COLO668 (cell line): ENCODE data around the gene COMMD10.
"Not testable (repeated sequence)": the region's sequence is repeated elsewhere in the genome, so short reads cannot be mapped to it uniquely, and the experiment has no call there.

Experiments used
- DNase-seq: peaks from one replicate; lab custom pipeline; 2025; ENCODE audit not compliant: unreplicated experiment; lab: John Stamatoyannopoulos, UW

COMMD10 gene

DNA sequence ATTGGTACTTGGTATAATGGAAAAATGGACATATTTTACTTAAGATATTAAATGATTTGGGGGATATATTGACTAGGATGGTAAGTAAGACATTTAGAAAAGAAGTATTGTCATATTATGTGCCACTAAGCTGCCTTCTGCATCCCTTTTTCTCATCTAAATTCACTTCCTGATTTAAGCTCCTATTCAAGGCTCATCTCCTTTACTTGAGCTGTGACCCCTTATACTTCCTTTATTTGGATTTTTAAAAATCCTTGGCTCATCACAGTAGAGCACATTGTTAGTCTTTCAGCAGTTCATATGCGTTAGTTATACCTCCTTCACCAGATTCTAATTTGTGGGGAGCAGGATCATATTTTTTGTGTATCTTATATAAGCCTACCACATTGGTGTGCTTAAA, 6.6 kb downstream of the COMMD10 start:
- DNase-seq: no peak

DNA sequence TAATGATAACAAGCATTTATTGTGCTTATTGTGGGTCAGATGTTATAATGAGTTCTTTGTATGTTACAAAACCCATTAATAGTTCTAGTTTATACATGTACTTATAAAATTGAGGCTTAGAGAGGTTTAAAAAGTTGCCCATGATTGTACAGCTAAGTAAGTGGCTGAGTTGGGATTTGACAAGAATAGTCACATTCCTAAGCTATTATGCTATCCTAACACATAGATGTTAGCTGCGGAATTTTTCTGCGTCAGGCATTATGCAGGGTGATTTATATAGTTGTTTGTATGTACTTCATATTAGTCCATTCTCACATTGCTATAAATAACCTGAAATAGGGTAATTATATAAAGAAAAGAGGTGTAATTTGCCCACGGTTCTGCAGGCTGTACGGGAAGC, 12.5 kb downstream of the COMMD10 start:
- DNase-seq: no peak

DNA sequence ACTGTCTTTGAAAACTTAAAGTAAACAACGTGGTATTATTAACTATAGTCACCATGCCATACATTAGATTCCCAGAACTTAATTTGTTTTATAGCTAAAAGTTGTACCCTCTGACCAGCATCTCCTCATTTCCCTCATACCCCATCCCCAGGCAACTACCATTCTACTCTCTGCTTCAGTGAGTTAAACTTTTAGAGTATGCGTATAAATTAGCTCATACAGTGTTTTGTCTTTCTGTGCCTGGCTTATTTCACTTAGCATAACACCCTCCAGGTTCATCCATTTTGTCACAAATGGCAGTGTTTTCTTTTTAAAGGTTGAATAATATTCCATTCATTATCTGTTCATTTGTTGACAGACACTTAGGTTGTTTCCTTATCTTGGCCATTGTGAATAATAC, 14.2 kb downstream of the COMMD10 start:
- no peak for DNase-seq

DNA sequence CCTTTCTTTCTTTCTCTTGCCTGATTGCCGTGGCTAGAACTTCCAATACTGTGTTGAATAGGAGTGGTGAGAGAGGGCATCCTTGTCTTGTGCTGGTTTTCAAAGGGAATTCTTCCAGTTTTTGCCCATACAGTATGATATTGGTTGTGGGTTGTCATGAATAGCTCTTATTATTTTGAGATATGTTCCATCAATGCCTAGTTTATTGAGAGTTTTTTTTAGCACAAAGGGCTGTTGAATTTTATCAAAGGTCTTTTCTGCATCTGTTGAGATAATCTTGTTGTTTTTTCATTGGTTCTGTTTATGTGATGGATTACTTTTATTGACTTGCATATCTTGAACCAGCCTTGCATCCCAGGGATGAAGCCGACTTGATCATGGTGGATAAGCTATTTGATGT, 20.1 kb downstream of the COMMD10 start:
- not testable (repeated sequence) for DNase-seq

DNA sequence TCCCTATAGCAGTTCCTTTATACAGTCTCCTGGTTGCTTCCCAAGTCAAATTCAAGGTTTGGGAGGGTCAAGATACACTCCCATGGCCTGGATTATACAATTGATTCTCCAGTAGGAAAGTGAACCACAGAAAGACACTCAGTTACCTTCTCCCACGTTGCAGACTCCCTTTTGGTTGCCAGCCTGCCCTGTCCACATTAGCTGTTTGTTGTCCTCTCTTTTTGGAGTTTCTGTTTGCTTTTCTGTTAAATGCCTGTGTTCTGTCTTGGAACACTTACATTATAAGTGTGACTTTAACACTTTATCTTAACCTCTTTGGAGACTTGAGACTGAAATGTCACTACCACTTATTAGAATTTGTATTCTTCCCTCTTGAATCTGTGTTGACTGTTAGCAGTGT, 30.3 kb downstream of the COMMD10 start:
- no peak for DNase-seq

DNA sequence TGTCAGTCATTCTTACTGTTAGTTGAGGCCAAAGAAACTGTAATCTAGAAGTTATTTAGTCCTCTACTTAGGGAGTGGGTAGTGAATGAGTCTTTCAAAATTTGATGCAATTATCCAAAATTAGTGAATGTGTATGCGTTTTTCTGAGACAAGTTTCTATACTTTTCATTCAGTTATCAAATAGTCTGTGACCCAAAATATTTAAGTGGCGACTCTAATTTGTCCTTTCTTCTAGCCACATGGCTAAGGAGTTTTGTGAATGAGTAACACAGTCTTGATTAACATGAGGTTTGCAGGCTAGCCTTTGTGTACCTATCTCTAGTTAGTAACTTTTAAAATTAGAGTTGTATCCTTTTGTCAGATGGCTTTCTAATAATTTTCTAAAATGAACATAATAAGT, 45.6 kb downstream of the COMMD10 start:
- DNase-seq: no peak

DNA sequence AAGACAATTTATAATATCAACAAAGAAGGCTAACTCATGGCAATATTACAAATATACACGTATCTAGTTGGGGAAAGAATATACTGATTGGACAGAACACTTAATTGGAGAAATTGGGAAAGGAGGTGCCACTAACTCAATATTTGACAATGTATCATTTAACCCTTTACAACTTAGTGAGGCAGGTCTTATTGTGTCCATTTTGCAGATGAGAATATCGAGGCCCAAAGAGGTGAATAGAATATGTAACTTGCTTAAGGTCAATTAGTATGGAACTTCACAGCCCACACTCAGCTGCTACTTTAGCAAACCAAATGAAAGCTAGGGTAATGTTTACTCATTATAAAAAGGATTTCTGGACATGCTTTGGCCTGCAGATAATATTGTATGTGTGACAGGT, 46.2 kb downstream of the COMMD10 start:
- no peak for DNase-seq

DNA sequence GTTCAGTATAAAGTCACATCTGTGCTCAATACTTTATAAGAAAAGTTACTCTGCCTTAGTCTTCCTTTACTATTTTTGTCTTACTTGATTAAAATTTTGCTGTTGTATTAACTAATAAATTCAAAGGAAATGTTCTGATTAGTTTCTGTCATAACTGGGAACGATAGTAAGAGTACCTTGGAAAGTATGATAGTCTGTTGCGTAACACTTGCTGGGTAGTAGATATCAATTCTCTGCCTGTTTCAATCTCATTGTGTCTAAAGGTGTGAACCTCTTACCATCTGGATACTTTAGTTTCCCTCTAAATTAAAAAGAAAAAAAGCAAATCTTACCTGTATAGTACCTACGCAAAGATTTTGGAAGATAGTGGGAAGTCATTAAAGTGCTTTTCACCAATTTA, 48.5 kb downstream of the COMMD10 start:
- no peak for DNase-seq

DNA sequence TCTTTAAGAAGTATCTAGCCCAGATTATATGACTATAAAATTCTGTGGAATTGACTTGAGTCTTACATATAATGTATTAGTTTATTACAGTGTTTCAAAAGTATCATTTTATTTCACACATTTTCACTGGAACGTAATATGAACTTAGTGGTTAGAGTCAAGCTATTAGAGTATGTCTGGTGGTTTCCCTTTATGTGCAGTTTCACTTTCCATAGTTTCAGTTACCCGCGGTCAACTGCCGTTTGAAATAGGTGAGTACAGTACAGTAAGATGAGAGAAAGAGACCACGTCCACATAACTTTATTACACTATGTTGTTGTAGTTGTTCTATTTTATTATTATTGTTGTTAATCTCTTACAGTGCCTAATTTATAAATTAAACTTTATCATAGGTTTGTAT, 50.5 kb downstream of the COMMD10 start:
- DNase-seq: no peak

DNA sequence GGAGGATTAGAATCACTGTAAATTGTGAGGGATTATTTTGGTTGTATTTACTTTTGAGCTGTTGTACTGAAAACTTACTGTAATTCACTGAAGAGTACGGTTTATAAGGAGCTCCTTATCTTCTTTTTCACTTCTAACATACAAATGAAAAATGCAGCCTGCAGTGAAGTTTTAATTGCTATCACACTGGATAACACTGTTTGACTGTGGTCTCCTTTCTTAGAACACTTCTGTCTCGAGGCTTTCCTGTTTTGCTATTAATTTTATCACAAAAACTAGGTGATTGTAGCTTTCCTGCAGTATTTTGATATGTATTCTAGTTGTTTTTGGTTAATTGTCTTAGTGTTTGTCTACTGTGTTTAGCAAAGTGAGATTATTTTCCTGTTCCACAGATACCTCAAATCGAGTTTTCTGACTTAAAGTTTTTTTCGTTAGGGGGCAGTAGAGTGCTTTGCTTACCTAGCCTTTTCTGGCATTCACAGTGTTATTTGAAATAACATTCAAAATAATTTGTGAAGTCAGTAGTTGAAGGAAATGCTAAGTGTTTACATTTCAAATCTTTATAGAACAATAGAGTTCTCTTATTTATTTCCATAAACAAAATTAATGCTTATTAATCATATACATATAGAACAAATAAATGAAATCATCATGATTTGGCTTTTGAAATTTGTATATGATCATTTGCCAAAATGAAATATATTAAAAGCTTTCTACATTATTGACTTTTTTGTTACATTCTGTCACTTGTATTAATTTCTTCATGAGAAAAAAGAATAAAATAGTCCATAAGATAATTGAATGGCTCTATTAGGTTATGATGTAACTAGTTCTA, 52.9 kb downstream of the COMMD10 start:
- DNase-seq: no peak

DNA sequence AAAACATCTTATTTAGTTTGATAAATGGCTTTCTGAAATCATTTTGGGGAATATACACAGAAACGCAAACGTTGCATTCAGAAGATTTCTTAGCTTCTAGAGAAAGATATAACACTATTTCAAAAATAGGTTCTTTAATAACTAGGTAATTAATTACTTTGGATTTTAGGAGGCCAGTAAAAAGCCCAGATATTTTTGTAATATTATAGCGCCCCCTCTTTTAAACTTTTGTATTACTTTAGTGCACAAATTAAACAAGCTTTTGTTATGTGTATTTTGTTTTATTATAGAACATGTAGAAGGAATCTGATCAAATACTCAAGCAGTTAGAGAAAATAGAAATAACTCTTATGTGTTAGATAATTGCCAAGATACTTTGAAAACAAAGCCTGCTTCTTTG, 57.7 kb downstream of the COMMD10 start:
- DNase-seq: no peak

DNA sequence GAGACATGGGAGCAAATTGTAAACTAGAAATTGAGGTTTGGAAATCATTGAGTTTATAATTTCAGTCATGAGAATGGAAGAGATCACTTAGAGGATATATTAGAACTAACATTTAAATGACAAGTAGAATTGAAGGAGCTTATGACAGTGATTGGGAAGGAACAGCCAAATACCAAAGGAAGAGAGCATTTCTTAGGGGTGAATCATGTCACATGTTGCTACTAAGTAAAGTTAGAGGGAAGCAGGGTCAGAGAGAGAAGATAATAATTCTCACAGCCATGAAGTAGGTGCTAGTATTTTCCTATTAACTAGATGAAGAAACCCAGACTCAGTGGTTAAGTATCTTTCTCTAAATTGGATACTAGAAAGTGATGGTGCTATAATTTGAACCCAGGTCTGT, 59.3 kb downstream of the COMMD10 start:
- no peak for DNase-seq

DNA sequence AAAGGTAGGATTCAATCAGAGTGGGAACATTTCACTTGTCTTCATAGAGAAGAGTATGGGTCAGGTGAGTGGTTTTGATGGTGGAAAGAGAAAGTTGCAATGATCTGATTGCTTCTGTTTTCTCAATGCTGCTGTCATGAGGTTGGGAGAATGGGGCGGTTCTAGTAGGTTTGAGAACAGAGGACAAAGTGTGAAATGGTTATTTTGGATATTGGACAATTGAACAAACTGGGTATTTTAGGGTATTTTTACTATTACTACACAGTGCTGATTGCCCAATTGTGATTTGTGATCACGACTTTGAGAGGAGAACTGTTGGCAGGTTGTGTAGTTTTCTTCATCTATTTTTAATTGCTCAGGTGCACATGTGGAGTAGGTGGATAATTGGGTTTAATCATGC, 60.2 kb downstream of the COMMD10 start:
- DNase-seq: no peak

DNA sequence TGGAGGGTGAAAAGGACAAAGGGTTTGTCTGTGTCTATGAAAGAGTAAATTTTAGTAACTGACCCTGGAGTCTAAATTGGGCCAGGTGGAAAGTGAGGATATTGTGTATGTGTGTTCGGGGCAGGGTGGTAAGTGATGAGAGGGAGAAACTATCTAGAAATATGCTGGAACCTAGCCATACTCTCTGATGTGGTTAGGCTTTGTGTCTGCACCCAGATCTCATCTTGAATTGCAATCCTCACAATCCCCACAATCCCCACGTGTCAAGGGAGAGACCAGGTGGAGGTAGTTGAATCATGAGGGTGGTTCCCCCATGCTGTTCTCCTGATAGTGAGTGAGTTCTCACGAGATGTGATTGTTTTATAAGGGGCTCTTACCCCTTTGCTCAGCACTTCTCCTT, 60.6 kb downstream of the COMMD10 start:
- no peak for DNase-seq

DNA sequence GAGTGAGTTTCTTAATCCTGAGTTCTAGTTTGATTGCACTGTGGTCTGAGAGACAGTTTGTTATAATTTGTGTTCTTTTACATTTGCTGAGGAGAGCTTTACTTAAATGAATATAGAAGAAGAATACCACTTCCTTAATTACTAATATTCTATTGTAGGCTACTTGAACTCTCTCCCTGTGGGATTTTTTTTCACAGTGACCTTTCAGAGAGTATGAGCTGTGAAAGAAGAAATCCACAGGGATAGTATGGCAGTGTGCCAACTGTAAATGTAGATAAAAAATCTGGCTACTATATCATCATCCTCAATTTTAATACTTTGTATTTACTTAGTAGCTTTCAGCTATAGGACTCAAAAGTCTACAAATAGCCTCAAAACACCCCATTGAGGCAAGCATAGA, 67.3 kb downstream of the COMMD10 start:
- no peak for DNase-seq

DNA sequence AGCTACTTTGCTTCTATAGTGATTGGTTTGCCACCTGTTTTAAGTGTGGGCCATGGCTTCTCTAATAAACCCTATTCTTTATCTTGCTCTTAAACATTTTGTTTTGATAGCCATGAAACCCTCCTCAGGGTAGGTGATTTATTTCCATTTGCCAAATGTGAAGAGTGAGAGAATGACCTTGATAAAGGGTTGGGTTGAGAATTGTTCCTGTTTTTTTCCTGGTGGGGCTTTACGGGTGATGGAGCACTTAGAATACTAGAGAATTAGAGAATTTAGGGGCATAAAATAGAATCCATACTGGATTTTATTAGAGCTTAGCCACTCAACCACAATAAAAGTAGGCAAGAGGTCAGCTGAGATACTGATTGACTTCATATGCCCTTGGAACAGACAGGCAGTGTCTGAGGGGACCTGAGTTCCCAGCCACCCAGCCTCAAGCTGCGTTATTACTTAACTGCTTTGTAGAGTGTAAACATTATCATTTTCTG, 68.9 kb downstream of the COMMD10 start:
- no peak for DNase-seq

DNA sequence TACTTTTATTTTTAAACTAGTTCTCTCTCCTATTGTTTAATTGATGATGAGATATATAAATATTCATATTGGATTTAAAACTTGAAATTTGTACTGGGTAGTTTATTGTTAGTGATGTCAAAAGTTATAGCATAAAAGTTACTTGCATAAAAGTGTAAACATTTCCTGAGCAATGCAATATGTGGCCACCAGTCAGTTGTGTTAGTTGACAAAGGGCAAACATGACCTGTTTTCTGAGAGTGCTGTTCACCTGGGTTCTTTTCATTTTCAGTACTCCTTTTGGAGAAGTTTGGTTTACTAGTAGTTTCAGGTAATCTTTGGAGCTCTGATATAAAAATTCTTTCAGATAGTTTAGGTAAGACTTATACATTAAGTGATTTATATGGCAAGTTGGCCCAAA, 69.4 kb downstream of the COMMD10 start:
- no peak for DNase-seq

DNA sequence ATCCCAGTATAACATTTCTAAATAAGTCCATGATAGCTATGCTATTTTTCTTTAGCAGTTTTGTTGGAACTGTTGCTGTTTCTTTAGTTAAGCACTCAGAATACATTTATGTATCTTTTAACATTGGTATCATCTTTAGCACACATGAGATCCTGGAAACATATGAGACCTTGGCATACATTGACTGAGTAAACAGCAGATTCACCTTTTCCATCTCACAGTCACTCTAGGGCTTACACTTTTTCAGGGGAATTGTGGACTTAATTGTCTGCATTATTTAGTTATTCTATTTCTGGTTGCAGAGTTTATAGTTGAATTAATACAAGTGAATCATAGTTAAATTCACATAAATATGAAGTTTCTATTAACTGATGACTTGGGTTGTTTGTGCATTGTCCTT, 70.1 kb downstream of the COMMD10 start:
- DNase-seq: no peak

DNA sequence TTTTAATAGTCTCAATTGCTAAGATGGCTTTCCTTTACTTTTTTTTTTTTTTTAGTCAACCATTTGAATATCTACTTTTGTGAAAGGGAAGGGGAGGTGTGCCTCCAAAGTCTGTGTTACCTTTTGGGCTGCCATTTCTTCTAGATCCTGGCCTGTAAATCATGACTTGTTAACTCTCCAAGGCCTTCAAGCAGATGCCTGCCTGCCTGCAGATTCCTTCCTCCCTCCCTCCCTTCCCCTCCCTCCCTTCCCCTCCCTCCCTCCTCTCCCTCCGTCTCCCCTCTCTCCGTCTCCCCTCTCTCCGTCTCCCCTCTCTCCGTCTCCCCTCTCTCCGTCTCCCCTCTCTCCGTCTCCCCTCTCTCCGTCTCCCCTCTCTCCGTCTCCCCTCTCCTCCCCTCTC, 73.1 kb downstream of the COMMD10 start:
- no peak for DNase-seq

DNA sequence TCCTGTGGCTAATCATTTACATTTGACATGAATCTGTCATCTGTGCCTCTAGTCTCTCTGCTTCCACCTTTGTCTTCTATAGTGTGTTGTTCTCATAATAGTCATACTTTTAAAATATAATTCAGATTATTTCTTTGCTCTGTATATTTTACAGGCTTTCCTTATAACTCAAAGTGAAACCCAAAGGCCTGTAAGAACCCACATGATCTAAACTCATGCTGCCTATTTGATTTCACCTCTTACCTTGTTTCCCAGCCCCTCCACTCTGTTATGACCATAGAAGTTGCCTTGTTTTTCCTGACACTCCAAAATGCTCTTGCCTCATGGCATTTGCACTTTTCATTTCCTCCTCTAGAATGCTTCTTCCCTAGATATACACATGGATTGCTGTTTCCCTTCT, 74.2 kb downstream of the COMMD10 start:
- DNase-seq: no peak

DNA sequence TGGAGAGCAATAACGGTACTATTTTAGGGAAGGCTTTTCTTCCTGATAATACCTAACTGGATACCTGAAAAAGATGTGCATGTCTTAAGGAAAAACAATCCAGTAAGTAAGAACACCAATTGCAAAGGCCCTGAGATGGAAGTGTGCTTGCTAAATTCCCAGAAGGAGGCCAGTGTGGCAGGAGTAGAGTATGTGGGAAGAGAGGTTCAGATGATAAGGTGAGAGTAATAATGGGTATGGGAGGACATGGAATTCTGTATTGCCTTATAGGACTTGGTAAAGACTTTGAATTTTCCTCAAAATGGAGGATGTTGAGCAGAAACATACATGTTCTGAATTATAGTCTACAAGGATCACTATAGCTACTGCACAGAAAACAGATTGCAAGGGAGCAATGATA, 89.3 kb downstream of the COMMD10 start:
- DNase-seq: no peak

DNA sequence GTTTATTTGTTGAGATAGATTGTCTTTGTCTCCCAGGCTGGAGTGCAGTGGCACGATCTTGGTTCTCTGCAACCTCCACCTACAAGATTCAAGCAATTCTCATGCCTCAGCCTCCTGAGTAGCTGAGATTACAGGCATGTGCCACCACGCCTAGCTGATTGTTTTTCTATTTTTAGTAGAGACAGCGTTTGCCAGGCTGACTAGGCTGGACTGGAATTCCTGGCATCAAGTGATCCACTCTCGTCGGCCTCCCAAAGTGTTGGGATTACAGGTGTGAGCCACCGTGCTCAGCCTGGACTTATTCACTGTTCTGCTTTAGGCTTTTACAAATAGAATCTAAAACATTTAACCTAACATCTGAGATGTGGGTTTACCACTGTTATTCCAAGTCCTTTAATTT, 91.3 kb downstream of the COMMD10 start:
- no peak for DNase-seq

DNA sequence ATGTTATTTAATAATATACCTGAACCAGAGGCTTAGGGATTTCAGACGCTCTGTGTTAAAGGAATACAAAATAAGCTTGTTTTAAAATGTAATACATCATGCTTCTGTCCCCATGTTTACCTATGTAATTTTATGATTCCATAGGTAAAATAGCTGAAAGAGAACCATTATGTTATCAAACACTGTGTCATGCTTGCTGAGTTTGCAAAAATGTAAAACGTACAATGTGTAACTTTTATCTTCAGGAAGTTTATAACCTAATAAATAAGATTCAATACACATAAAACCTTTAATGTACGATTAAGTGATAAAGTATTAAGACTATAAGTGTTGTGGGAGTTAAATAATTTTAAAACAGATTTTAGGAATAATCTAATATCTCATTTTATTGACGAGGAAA, 94.1 kb downstream of the COMMD10 start:
- no peak for DNase-seq
